DOHH2 (cell line): ENCODE measurements around the gene ANG.
"Not testable (repeated sequence)": the region's sequence is repeated elsewhere in the genome, so short reads cannot be mapped to it uniquely, and the experiment has no call there.

Source experiments
- H3F3A ChIP-seq: fragments of 200-600 bp; sonication (generic), shearing (Covaris generic); 2 replicates; pipeline ENCODE4 v1.6.0; 2016; ENCODE audit warnings: antibody characterized with exemption, mild to moderate bottlenecking; ENCODE audit not compliant: control insufficient read depth, insufficient read depth
- H3K27ac ChIP-seq: fragments of 200-600 bp; sonication (generic); 2 replicates; pipeline ENCODE4 v1.5.1; 2014; ENCODE audit warnings: low read depth, mild to moderate bottlenecking, low read length, moderate library complexity
- H3K27me3 ChIP-seq: fragments of 200-600 bp; sonication (generic); 2 replicates; pipeline ENCODE4 v1.6.1; 2014; ENCODE audit warnings: mild to moderate bottlenecking, low read length, mixed read lengths; ENCODE audit not compliant: control insufficient read depth
- H3K36me3 ChIP-seq: fragments of 200-600 bp; sonication (generic); 2 replicates; pipeline ENCODE4 v1.6.1; 2014; ENCODE audit warnings: mild to moderate bottlenecking, low read length, moderate library complexity, mixed read lengths; ENCODE audit not compliant: control insufficient read depth
- H3K4me1 ChIP-seq: fragments of 200-600 bp; sonication (generic); 2 replicates; pipeline ENCODE4 v1.6.1; 2014; ENCODE audit warnings: mild to moderate bottlenecking, low read length, mixed read lengths; ENCODE audit not compliant: control insufficient read depth
- H3K4me2 ChIP-seq: fragments of 200-600 bp; sonication (generic); 2 replicates; pipeline ENCODE4 v1.6.0; 2014; ENCODE audit warnings: mild to moderate bottlenecking, low read length, moderate library complexity
- H3K4me3 ChIP-seq: fragments of 200-600 bp; sonication (generic); 2 replicates; pipeline ENCODE4 v1.5.1; 2014; ENCODE audit warnings: mild to moderate bottlenecking, low read length, mixed read lengths
- H3K79me2 ChIP-seq: fragments of 200-600 bp; sonication (generic); 2 replicates; pipeline ENCODE4 v1.6.1; 2014; ENCODE audit warnings: mild to moderate bottlenecking, low read length, mixed read lengths; ENCODE audit not compliant: control insufficient read depth
- H3K9me2 ChIP-seq: fragments of 200-600 bp; sonication (generic); replicated peaks from 2 replicates; pipeline ENCODE4 v1.6.1; 2014; ENCODE audit warnings: mild to moderate bottlenecking, low read length, mixed read lengths; ENCODE audit not compliant: control insufficient read depth
- H3K9me3 ChIP-seq: fragments of 200-600 bp; sonication (generic); 2 replicates; pipeline ENCODE4 v1.6.1; 2014; ENCODE audit warnings: antibody characterized with exemption, low read length, mixed read lengths; ENCODE audit not compliant: control insufficient read depth, insufficient read depth
- H4K20me1 ChIP-seq: fragments of 200-600 bp; sonication (generic); 2 replicates; pipeline ENCODE4 v1.6.0; 2014; ENCODE audit warnings: low read depth, mild to moderate bottlenecking, antibody characterized with exemption, low read length, moderate library complexity; ENCODE audit not compliant: control insufficient read depth, insufficient read depth
- CTCF ChIP-seq: fragments of 200-600 bp; sonication (generic); IDR thresholded peaks from one replicate; pipeline ENCODE4 v1.5.1; 2014; ENCODE audit warnings: antibody characterized with exemption, mild to moderate bottlenecking, low read depth, low read length; ENCODE audit not compliant: poor library complexity, severe bottlenecking
- EZH2phosphoT487 ChIP-seq: fragments of 200-600 bp; sonication (generic); IDR thresholded peaks from 2 replicates; pipeline ENCODE4 v1.6.1; 2017; ENCODE audit warnings: borderline replicate concordance, mild to moderate bottlenecking, antibody characterized with exemption, low read length, moderate library complexity, mixed read lengths

Gene ANG

GRCh38 chr14:20661197-20661596 lies 27.4 kb upstream of the ANG start:
- H3K27ac ChIP-seq, result no peak overlapping the region
- no peak overlapping the region for H3K4me3 ChIP-seq
- TF ChIP-seq EZH2phosphoT487, result no peak
- no peak for TF ChIP-seq CTCF
- no peaks in the 10 kb centered on the region for H3K36me3 ChIP-seq
- H3K79me2 ChIP-seq, result no peaks in the 10 kb centered on the region
- H3K4me1 ChIP-seq, result peaks cover 17% of the 10 kb centered on the region
- H3K9me3 ChIP-seq, result no peaks in the 10 kb centered on the region
- H4K20me1 ChIP-seq, result no peaks in the 10 kb centered on the region
- no peaks in the 10 kb centered on the region for H3K9me2 ChIP-seq
- no peaks in the 10 kb centered on the region for H3F3A ChIP-seq
- peaks cover 30% of the 10 kb centered on the region for H3K27me3 ChIP-seq
- H3K4me2 ChIP-seq, result no peak overlapping the region

- TF ChIP-seq CTCF (peak; percentile 76), EZH2phosphoT487 (no peak)
- peak overlapping the region; percentile 80 for H3K4me2 ChIP-seq
- H3K9me2 ChIP-seq, result no peaks in the 10 kb centered on the region
- no peaks in the 10 kb centered on the region for H3K36me3 ChIP-seq
- no peaks in the 10 kb centered on the region for H3F3A ChIP-seq
- H4K20me1 ChIP-seq, result no peaks in the 10 kb centered on the region
- H3K9me3 ChIP-seq, result no peaks in the 10 kb centered on the region
- peaks cover 36% of the 10 kb centered on the region for H3K4me1 ChIP-seq
- no peak overlapping the region for H3K27ac ChIP-seq
- peaks cover 21% of the 10 kb centered on the region for H3K27me3 ChIP-seq
- H3K4me3 ChIP-seq, result peak overlapping the region; percentile 66
- no peaks in the 10 kb centered on the region for H3K79me2 ChIP-seq
Observed at GRCh38 chr14:20662968-20663732, 25.4 kb upstream of the ANG start.

GRCh38 chr14:20666400-20666961 lies 22.1 kb upstream of the ANG start:
- peak overlapping the region; percentile 44 for H3K4me2 ChIP-seq
- not testable (repeated sequence) for H3K9me3 ChIP-seq, H3F3A ChIP-seq, H3K9me2 ChIP-seq, H3K79me2 ChIP-seq, H4K20me1 ChIP-seq, H3K36me3 ChIP-seq, H3K27ac ChIP-seq
- H3K4me1 ChIP-seq, result peaks cover 46% of the 10 kb centered on the region
- peak overlapping the region; percentile 36 for H3K4me3 ChIP-seq
- peaks cover 18% of the 10 kb centered on the region for H3K27me3 ChIP-seq

- Histone ChIP-seq H3F3A (no peaks in the 10 kb centered on the region), H3K79me2 (no peaks in the 10 kb centered on the region), H3K4me3 (peak overlapping the region; percentile 27), H4K20me1 (no peaks in the 10 kb centered on the region), H3K27me3 (peaks cover 9% of the 10 kb centered on the region), H3K4me2 (peak overlapping the region; percentile 49), H3K9me3 (no peaks in the 10 kb centered on the region), H3K9me2 (no peaks in the 10 kb centered on the region), H3K27ac (peak overlapping the region; percentile 49), H3K4me1 (peaks cover 43% of the 10 kb centered on the region), H3K36me3 (no peaks in the 10 kb centered on the region)
- TF ChIP-seq CTCF (no peak), EZH2phosphoT487 (no peak)
Observed at GRCh38 chr14:20667957-20668356, 20.6 kb upstream of the ANG start.
